HG02759 (cell line): ENCODE data around the gene RBM19.

ENCODE experiments used
- ATAC-seq: cut with Tn5 transposase; IDR thresholded peaks from one replicate; pipeline ENCODE4 v1.9.1; 2021; ENCODE audit warnings: mild to moderate bottlenecking, moderate library complexity; ENCODE audit not compliant: unreplicated experiment

RBM19 gene

GRCh38 chr12:113932381-113933196 is 33.5 kb downstream of the RBM19 start:
- ATAC-seq = no peak

GRCh38 chr12:113931517-113931916 is 34.6 kb downstream of the RBM19 start:
- ATAC-seq = no peak

GRCh38 chr12:113930249-113930648 is 35.9 kb downstream of the RBM19 start:
- no peak for ATAC-seq

GRCh38 chr12:113929312-113929989 is 36.7 kb downstream of the RBM19 start:
- no peak for ATAC-seq

GRCh38 chr12:113926788-113927187 is 39.3 kb downstream of the RBM19 start:
- no peak for ATAC-seq

- ATAC-seq = no peak
These were observed 41.8 kb downstream of the RBM19 start for GRCh38 chr12:113924341-113924740.

- no peak for ATAC-seq
These were observed 42.9 kb downstream of the RBM19 start for GRCh38 chr12:113923251-113923650.

GRCh38 chr12:113921430-113921829 is 44.7 kb downstream of the RBM19 start:
- no peak for ATAC-seq

- no peak for ATAC-seq
These were observed 46.3 kb downstream of the RBM19 start for GRCh38 chr12:113919791-113920190.

- no peak for ATAC-seq
These were observed 47.8 kb downstream of the RBM19 start for GRCh38 chr12:113918306-113918705.

GRCh38 chr12:113917393-113917792 is 48.7 kb downstream of the RBM19 start:
- ATAC-seq = no peak

- no peak for ATAC-seq
These were observed 51.3 kb downstream of the RBM19 start for GRCh38 chr12:113914806-113915205.

- no peak for ATAC-seq
These were observed 51.9 kb downstream of the RBM19 start for GRCh38 chr12:113914176-113914575.

- ATAC-seq = peak; percentile 53
These were observed 53.3 kb downstream of the RBM19 start for GRCh38 chr12:113912760-113913329.

- no peak for ATAC-seq
These were observed 54.0 kb downstream of the RBM19 start for GRCh38 chr12:113911971-113912759.

GRCh38 chr12:113910751-113911272 is 55.3 kb downstream of the RBM19 start:
- no peak for ATAC-seq

- no peak for ATAC-seq
These were observed 56.2 kb downstream of the RBM19 start for GRCh38 chr12:113909776-113910420.

GRCh38 chr12:113908584-113909100 is 57.5 kb downstream of the RBM19 start:
- ATAC-seq = no peak

- no peak for ATAC-seq
These were observed 58.5 kb downstream of the RBM19 start for GRCh38 chr12:113907446-113908180.
